HG03354 (cell line): ENCODE measurements around the gene PCDHA10.
"Not testable (repeated sequence)": the region's sequence is repeated elsewhere in the genome, so short reads cannot be mapped to it uniquely, and the experiment has no call there.

Experiments
- ATAC-seq: cut with Tn5 transposase; IDR thresholded peaks from one replicate; pipeline ENCODE4 v1.9.1; 2021; ENCODE audit warnings: mild to moderate bottlenecking; ENCODE audit not compliant: unreplicated experiment, poor library complexity, severe bottlenecking

Gene PCDHA10, protein sequence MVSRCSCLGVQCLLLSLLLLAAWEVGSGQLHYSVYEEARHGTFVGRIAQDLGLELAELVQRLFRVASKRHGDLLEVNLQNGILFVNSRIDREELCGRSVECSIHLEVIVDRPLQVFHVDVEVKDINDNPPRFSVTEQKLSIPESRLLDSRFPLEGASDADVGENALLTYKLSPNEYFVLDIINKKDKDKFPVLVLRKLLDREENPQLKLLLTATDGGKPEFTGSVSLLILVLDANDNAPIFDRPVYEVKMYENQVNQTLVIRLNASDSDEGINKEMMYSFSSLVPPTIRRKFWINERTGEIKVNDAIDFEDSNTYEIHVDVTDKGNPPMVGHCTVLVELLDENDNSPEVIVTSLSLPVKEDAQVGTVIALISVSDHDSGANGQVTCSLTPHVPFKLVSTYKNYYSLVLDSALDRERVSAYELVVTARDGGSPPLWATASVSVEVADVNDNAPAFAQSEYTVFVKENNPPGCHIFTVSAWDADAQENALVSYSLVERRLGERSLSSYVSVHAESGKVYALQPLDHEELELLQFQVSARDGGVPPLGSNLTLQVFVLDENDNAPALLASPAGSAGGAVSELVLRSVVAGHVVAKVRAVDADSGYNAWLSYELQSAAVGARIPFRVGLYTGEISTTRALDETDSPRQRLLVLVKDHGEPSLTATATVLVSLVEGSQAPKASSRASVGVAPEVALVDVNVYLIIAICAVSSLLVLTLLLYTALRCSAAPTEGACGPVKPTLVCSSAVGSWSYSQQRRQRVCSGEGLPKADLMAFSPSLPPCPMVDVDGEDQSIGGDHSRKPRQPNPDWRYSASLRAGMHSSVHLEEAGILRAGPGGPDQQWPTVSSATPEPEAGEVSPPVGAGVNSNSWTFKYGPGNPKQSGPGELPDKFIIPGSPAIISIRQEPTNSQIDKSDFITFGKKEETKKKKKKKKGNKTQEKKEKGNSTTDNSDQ

DNA sequence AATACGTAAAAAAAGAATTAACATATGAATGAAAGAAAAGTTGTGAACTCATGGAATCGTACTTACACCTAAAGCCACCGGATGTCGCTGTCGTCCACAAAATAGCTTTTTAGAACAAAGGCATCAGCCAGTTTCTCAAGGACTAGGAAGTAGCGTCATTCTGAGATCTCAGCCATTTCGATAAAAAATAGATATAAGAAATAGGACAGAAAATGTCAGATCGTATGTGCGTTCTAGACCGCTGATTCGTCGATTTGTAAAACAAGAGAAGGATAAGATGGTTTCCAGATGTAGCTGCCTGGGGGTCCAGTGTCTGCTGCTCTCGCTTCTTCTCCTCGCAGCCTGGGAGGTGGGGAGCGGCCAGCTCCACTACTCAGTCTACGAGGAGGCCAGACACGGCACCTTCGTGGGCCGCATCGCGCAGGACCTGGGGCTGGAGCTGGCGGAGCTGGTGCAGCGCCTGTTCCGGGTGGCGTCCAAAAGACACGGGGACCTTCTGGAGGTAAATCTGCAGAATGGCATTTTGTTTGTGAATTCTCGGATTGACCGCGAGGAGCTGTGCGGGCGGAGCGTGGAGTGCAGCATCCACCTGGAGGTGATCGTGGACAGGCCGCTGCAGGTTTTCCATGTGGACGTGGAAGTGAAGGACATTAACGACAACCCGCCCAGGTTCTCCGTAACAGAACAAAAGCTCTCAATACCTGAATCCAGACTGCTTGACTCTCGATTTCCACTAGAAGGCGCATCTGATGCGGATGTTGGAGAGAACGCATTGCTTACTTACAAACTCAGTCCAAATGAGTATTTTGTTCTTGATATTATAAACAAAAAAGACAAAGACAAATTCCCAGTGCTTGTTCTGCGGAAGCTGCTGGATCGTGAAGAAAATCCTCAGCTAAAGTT is at the start of gene PCDHA10:
Gene PCDHA10 (plus strand): TSS at position 126 of the 903 bp plus-strand sequence. CDS start 152 bp downstream, at position 278.
- no peak for ATAC-seq

- ATAC-seq = no peak
These were observed 48.6 kb upstream of the PCDHA10 start, which contains the start of gene PCDHA4 for GRCh38 chr5:140806834-140807775. Gene PCDHA4 (plus strand): TSS chr5:140807068.

DNA sequence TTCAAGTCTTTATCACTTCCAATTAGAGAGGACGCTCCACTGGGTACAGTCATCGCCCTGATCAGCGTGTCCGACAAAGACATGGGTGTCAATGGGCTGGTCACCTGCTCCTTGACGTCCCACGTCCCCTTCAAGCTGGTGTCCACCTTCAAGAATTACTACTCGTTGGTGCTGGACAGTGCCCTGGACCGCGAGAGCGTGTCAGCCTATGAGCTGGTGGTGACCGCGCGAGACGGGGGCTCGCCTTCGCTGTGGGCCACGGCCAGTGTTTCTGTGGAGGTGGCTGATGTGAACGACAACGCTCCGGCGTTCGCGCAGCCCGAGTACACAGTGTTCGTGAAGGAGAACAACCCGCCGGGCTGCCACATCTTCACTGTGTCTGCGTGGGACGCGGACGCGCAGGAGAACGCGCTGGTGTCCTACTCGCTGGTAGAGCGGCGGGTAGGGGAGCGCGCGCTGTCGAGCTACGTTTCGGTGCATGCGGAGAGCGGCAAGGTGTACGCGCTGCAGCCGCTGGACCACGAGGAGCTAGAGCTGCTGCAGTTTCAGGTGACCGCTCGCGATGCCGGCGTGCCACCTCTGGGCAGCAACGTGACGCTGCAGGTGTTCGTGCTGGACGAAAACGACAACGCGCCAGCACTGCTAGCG is 47.3 kb upstream of the PCDHA10 start:
- ATAC-seq = not testable (repeated sequence)

GRCh38 chr5:140808889-140809291 is 46.8 kb upstream of the PCDHA10 start:
- no peak for ATAC-seq

GRCh38 chr5:140821375-140822280 is 34.1 kb upstream of the PCDHA10 start, which contains the start of gene PCDHA5:
Gene PCDHA5 (plus strand): TSS chr5:140821613.
- ATAC-seq = no peak

DNA sequence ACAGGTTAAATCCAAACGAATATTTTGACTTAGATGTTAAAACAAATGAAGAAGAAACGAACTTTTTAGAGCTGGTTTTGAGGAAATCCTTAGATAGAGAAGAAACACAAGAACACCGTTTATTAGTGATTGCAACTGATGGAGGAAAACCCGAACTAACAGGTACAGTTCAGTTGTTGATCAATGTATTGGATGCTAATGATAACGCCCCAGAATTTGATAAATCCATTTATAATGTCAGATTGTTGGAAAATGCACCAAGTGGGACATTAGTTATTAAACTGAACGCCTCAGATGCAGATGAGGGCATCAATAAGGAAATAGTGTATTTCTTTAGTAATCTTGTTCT is 33.4 kb upstream of the PCDHA10 start:
- ATAC-seq = no peak

DNA sequence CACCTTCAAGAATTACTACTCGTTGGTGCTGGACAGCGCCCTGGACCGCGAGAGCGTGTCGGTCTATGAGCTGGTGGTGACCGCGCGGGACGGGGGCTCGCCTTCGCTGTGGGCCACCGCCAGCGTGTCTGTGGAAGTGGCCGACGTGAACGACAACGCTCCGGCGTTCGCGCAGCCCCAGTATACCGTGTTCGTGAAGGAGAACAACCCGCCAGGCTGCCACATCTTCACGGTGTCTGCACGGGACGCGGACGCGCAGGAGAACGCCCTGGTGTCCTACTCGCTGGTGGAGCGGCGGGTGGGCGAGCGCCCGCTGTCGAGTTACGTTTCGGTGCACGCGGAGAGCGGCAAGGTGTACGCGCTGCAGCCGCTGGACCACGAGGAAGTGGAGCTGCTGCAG is 32.7 kb upstream of the PCDHA10 start:
- ATAC-seq = not testable (repeated sequence)

DNA sequence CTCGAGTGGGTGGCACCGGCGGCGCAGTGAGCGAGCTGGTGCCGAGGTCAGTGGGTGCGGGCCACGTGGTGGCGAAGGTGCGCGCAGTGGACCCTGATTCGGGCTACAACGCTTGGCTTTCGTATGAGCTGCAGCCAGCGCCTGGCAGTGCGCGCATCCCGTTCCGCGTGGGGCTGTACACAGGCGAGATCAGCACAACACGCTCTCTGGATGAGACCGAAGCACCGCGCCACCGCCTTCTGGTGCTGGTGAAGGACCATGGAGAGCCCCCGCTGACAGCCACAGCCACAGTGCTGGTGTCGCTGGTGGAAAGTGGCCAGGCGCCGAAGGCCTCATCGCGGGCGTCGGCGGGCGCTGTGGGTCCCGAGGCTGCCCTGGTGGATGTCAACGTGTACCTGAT is 32.2 kb upstream of the PCDHA10 start:
- no peak for ATAC-seq

- no peak for ATAC-seq
These were observed 27.9 kb upstream of the PCDHA10 start, which contains the start of gene PCDHA6 for GRCh38 chr5:140827704-140828361. Gene PCDHA6 (plus strand): TSS chr5:140827960. CDS start chr5:140828092, 132 bp downstream.

DNA sequence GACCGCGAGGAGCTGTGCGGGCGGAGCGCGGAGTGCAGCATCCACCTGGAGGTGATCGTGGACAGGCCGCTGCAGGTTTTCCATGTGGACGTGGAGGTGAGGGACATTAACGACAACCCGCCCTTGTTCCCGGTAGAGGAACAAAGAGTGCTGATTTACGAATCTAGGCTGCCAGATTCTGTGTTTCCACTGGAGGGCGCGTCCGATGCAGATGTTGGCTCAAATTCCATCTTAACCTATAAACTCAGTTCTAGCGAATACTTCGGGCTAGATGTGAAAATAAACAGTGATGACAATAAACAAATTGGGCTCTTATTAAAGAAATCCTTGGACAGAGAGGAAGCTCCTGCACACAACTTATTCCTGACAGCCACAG is 27.3 kb upstream of the PCDHA10 start:
- ATAC-seq = no peak

DNA sequence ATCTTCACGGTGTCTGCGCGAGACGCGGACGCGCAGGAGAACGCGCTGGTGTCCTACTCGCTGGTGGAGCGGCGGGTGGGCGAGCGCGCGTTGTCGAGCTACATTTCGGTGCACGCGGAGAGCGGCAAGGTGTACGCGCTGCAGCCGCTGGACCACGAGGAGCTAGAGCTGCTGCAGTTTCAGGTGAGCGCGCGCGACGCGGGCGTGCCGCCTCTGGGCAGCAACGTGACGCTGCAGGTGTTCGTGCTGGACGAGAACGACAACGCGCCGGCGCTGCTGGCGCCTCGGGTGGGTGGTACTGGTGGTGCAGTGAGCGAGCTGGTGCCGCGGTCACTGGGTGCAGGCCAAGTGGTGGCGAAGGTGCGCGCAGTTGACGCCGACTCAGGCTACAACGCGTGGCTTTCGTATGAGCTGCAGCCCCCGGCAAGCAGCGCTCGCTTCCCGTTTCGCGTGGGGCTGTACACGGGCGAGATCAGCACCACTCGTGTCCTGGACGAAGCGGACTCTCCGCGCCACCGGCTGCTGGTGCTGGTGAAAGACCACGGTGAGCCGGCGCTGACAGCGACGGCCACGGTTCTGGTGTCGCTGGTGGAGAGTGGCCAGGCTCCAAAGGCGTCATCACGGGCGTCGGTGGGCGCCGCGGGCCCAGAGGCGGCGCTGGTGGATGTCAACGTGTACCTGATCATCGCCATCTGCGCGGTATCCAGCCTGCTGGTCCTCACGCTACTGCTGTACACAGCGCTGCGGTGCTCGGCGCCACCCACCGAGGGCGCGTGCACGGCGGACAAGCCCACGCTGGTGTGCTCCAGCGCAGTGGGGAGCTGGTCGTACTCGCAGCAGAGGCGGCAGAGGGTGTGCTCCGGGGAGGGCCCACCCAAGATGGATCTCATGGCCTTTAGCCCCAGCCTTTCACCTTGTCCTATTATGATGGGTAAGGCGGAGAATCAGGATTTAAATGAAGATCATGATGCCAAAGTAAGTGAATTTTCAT is 25.9 kb upstream of the PCDHA10 start:
- not testable (repeated sequence) for ATAC-seq

- ATAC-seq = no peak
These were observed 21.7 kb upstream of the PCDHA10 start, which contains the start of gene PCDHA7 for GRCh38 chr5:140833993-140834392. Gene PCDHA7 (plus strand): TSS chr5:140834269. CDS start chr5:140834384, 115 bp downstream.

- not testable (repeated sequence) for ATAC-seq
These were observed 21.2 kb upstream of the PCDHA10 start for GRCh38 chr5:140834439-140835008.

- no peak for ATAC-seq
These were observed 19.8 kb upstream of the PCDHA10 start for GRCh38 chr5:140835622-140836510.
